ENCODE results near the gene MUC4.

GRCh38 chr3:195752066-195752465 is 59.7 kb downstream of the MUC4 start:
- TF ChIP-seq, protein P1, sequence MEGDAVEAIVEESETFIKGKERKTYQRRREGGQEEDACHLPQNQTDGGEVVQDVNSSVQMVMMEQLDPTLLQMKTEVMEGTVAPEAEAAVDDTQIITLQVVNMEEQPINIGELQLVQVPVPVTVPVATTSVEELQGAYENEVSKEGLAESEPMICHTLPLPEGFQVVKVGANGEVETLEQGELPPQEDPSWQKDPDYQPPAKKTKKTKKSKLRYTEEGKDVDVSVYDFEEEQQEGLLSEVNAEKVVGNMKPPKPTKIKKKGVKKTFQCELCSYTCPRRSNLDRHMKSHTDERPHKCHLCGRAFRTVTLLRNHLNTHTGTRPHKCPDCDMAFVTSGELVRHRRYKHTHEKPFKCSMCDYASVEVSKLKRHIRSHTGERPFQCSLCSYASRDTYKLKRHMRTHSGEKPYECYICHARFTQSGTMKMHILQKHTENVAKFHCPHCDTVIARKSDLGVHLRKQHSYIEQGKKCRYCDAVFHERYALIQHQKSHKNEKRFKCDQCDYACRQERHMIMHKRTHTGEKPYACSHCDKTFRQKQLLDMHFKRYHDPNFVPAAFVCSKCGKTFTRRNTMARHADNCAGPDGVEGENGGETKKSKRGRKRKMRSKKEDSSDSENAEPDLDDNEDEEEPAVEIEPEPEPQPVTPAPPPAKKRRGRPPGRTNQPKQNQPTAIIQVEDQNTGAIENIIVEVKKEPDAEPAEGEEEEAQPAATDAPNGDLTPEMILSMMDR (IDR thresholded peaks at IDR 0.05), result no peak
- TF ChIP-seq REST (IDR thresholded peaks at IDR 0.05; ENCODE audit: insufficient read depth in 1 of 2, low read depth in 2 of 2, low read length in 1 of 2), result no peak
- no peak for TF ChIP-seq SIN3A (IDR thresholded peaks at IDR 0.05; ENCODE audit: borderline replicate concordance, insufficient read depth, low read depth, low read length)
- no peak for TF ChIP-seq POLR2AphosphoS5 (IDR thresholded peaks at IDR 0.05; ENCODE audit: low read depth, low read length)
- no peak for TF ChIP-seq TCF7L2 (IDR thresholded peaks at IDR 0.05; ENCODE audit: low read depth, low read length)
